Heart left ventricle (tissue), 13 donors: ENCODE results near the gene MACF1.

Experiments
- POLR2A ChIP-seq, 2 donors: fragments of 450-650 bp; IDR thresholded peaks; one replicate each; pipeline ENCODE4 v1.6.1; 2017; ENCODE audit warnings: antibody characterized with exemption in 2 of 2, mild to moderate bottlenecking in 2 of 2, moderate library complexity in 2 of 2
- TF ChIP-seq, protein P1 (sequence below), 12 donors: fragments of 200-600 bp; sonication (generic) in 4 of 12; IDR thresholded peaks; one replicate each; pipeline versions ENCODE4 v1.5.0 to v1.8.0; 2018 to 2022; ENCODE audit warnings: antibody characterized with exemption in 12 of 12, mild to moderate bottlenecking in 5 of 12
- donor health status: ischemic (EF 13 %, LVEDD 7.1; RV severe dilation, severe dysfunction).
- donor health status: DM: no; HTN: yes; CAD: no.
- donor health status: DM: no; HTN: no; CAD: no.
- donor health status: ischemic (EF 25% LVEDD 6.9; RV normal size, moderate dysfunction).
- donor health status: ischemic (EF 25% LVEDD 5.7; RV mildly dilated, moderate dysfunction).
- donor health status: ischemic (EF 35%, LVEDD 5.7; RV mildly dilated, moderate dysfunction).
- donor health status: nonischemic (EF 11% LVEDD 7.7; RV severe dilation, severe dysfunction).
- donor health status: DM: yes; HTN: yes; CAD: no.
- donor health status: PGD.
- donor health status: ischemic (EF 29% LVEDD 5.4; RV normal size, mild dysfunction).
- donor health status: nonischemic (EF 23%, LVEDD 6.1; RV moderate dilation, normal function).

DNA sequence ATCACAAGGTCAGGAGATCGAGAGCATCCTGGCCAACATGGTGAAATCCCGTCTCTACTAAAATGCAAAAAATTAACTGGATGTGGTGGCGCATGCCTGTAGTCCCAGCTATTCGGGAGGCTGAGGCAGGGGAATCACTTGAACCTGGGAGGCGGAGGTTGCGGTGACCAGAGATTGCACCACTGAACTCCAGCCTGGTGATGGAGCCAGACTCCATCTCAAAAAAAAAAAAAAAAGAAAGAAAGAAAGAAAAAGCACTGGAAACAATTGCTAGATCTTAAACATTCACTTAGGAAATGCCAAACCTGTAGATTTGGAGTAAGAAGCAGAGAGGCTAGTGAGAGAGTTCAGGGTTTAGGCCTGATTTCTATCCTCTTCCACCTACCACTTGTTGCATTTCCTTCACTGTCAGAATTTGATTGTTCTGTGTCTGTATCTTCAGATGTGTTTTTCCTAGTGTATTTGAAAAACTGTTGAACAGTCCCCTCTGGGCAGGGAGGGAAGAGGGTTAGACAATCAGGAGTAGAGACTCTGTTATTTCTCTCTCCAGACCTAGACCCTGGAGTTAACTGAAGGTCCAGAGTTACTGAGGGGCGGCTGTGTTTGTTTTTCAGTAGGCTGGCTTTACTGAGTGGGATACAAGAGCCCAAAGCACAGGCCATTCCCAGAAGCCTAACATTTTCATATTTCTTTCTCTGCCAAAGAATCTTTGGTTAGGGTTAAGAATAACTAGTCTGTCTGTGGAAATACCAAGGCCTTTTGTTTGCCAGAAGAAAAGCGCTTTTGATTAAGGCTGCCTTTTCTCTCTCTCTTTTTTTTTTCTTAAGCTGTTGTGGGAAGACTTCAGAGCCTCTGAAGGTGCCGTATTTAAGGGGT, 31.1 kb upstream of the MACF1 start:
- TF ChIP-seq, protein P1, sequence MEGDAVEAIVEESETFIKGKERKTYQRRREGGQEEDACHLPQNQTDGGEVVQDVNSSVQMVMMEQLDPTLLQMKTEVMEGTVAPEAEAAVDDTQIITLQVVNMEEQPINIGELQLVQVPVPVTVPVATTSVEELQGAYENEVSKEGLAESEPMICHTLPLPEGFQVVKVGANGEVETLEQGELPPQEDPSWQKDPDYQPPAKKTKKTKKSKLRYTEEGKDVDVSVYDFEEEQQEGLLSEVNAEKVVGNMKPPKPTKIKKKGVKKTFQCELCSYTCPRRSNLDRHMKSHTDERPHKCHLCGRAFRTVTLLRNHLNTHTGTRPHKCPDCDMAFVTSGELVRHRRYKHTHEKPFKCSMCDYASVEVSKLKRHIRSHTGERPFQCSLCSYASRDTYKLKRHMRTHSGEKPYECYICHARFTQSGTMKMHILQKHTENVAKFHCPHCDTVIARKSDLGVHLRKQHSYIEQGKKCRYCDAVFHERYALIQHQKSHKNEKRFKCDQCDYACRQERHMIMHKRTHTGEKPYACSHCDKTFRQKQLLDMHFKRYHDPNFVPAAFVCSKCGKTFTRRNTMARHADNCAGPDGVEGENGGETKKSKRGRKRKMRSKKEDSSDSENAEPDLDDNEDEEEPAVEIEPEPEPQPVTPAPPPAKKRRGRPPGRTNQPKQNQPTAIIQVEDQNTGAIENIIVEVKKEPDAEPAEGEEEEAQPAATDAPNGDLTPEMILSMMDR (IDR thresholded peaks at IDR 0.05), result peak in 2 of 12 donors; percentile 15 to 24
- TF ChIP-seq POLR2A (IDR thresholded peaks at IDR 0.05), result no peak
